HG03558 (cell line): ENCODE data around the gene HPF1.
"Not testable (repeated sequence)": the region's sequence is repeated elsewhere in the genome, so short reads cannot be mapped to it uniquely, and the experiment has no call there.

Experiments used
- ATAC-seq: cut with Tn5 transposase; IDR thresholded peaks from one replicate; pipeline ENCODE4 v1.9.1; 2021; ENCODE audit warnings: moderate number of reproducible peaks; ENCODE audit not compliant: unreplicated experiment; ENCODE audit errors: extremely low read depth

Gene HPF1

GRCh38 chr4:169744601-169745000 lies 13.1 kb downstream of the HPF1 start:
- ATAC-seq: no peak

GRCh38 chr4:169741569-169741968 lies 16.2 kb downstream of the HPF1 start:
- ATAC-seq: no peak

DNA sequence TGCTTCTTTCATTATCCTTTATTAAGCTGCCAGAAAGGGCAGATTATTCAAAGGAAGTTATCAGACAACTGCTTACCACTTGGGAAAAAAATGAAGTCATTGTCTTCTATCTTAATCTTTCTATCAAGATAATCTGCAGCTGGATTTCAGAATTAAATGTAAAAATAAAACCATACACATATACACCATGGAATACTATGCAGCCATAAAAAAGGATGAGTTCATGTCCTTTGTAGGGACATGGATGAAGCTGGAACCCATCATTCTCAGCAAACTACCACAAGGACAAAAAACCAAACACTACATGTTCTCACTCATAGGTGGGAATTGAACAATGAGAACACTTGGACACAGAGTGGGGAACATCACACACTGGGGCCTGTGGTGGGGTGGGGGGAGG lies 19.1 kb downstream of the HPF1 start:
- not testable (repeated sequence) for ATAC-seq

- ATAC-seq: no peak
Measured at GRCh38 chr4:169730564-169730963, 27.2 kb downstream of the HPF1 start.

- ATAC-seq: peak; percentile 43
Measured at GRCh38 chr4:169727616-169728015, 30.1 kb downstream of the HPF1 start.

DNA sequence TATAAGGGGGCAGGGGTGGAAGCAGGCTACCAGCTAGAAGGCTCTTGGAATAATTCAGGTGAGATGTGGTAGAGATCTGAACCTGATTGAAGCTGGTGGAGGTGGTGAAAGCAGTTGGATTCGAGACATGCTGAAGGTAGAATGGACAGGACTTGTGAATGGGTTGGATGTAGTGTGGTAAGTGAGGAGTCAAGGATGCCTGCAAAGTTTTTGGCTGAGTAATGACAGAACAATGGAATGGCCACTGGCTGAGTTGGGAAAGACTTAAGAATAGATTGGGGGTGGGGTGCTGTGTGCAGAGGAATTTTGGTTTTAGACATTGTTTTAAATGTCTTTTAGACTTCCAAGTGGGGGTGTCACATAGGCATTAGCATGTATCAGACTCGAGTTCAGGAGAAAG lies 33.5 kb downstream of the HPF1 start:
- ATAC-seq: no peak

GRCh38 chr4:169723207-169723965 lies 34.4 kb downstream of the HPF1 start:
- no peak for ATAC-seq

DNA sequence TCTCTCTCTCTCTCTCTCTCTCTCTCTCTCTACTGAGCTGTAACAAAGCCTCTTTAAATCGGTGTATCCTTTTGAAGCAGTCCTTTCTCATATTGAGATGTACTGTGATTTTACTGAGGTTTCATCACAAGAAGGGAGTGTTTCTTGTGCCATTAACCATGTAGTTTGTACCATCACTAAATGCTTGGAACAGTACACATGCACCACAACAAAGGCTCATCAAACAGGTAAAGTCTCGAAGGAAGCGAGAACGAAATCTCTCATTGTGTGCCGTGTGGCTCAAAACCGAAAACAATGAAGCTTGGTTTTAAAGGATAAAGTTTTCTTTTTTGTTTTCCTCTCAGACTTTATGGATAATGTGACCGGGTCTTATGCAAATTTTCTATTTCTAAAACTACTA lies 37.2 kb downstream of the HPF1 start:
- ATAC-seq: no peak

- no peak for ATAC-seq
Measured at GRCh38 chr4:169716677-169717076, 41.1 kb downstream of the HPF1 start.

DNA sequence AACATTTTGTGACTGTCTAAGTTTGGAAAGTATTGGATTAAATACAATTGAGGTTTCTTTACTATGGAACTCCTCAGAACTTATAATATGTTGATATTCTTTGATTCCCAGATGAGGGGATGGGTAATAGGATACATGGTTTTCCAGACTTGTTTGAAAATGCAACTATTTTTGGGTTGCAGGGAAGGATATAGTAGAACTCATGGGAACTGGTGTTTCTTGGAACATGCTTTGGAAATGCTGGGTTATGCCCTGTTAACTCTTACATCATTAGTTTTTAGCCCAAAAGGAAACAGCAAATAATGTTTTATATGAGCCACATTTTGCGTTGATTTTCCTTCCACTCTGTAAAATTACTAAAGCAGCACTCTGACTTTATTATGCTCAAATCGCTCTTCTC lies 41.9 kb downstream of the HPF1 start:
- no peak for ATAC-seq

- no peak for ATAC-seq
Measured at GRCh38 chr4:169707958-169708643, 49.6 kb downstream of the HPF1 start.

- no peak for ATAC-seq
Measured at GRCh38 chr4:169698331-169698730, 59.4 kb downstream of the HPF1 start.

GRCh38 chr4:169690787-169691186 lies 67.0 kb downstream of the HPF1 start:
- no peak for ATAC-seq

- no peak for ATAC-seq
Measured at GRCh38 chr4:169689681-169690080, 68.1 kb downstream of the HPF1 start.

GRCh38 chr4:169682372-169683047 lies 75.2 kb downstream of the HPF1 start:
- no peak for ATAC-seq
